ENCODE results near the gene BAZ1A. TPM values are rescaled to one million over a fixed set of nuclear protein-coding genes. Genes with fewer than 3 reads are reported as not detected.

Gene BAZ1A
- total RNA-seq, 6 experiments from 2014 or later, result 6.6 to 19.4 (median 14.3) TPM

DNA sequence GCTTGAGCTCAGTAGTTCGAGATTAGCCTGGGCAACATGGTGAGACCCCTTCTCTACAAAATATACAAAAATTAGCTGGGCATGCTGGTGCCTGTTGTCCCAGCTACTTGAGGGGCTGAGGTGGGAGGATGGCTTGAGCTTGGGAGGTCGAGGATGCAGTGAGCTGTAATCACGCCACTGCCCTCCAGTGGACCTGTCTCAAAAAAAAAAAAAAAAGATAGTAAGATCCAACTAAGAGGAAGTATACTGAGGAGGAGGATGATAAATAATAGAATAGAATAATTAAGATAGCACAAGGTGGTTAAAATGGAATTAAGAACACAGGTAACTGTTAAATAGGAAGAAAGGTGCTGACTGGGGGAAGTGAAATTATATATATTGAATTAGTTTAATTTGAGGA is 37.0 kb upstream of the BAZ1A start:
- DNase-seq (no peak), ATAC-seq (no peak)
- Histone ChIP-seq H3K4me1 (no peaks in the 10 kb centered on the region), H3K4me3 (no peak overlapping the region), H3K36me3 (no peaks in the 10 kb centered on the region), H3K27me3 (no peaks in the 10 kb centered on the region), H3K9me3 (no peaks in the 10 kb centered on the region), H3K27ac (no peak overlapping the region)
- 71% methylated on average over 3 of the region's 3 CpGs for WGBS (ENCODE audit: insufficient coverage, low coverage, low lambda C conversion rate, missing lambda C conversion rate)
- TF ChIP-seq, protein P1, sequence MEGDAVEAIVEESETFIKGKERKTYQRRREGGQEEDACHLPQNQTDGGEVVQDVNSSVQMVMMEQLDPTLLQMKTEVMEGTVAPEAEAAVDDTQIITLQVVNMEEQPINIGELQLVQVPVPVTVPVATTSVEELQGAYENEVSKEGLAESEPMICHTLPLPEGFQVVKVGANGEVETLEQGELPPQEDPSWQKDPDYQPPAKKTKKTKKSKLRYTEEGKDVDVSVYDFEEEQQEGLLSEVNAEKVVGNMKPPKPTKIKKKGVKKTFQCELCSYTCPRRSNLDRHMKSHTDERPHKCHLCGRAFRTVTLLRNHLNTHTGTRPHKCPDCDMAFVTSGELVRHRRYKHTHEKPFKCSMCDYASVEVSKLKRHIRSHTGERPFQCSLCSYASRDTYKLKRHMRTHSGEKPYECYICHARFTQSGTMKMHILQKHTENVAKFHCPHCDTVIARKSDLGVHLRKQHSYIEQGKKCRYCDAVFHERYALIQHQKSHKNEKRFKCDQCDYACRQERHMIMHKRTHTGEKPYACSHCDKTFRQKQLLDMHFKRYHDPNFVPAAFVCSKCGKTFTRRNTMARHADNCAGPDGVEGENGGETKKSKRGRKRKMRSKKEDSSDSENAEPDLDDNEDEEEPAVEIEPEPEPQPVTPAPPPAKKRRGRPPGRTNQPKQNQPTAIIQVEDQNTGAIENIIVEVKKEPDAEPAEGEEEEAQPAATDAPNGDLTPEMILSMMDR (IDR thresholded peaks at IDR 0.05), result no peak
- TF ChIP-seq POLR2A (IDR thresholded peaks at IDR 0.05), result no peak
- intact Hi-C loops (cut with DNase I), result no loop called here

DNA sequence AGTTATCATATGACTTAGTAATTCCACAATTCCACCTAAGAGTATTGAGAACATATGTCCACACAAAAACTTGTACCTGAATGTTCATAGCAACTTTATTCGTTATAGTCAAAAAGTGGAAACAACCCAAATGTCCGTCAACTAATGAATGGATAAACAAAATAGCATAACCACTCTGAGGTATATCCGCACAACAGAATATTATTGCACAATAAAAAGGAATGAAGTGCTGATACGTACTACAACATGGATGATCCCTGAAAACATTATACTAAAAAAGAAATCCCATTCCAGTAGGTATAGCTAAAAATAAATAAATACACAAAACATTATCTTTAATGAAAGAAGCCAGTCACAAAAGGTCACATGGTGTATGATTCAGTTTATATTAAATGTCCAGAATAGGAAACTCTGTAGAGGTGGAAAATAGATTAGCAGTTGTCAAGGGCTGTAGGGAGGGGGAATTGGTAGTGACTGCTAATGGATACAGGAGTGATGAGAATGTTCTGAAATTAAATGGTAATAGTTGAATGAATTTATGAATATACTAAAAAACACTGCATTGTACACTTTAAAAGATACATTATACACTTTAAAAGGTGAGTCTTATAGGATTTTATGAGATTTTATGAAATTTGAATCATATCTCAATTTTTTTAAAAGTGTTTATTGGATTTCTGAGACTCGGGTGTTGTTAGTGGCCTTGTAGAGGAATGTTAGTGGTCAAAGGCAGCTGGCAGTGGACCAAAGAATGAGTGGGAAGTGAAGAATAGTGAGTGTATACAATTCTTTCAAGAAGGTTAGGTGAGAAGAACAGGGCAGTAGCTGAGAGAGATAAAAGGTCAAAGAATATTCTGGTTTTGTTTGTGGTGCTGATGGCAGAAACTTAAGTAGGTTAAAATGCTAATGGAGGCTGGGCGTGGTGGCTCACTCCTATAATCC is 36.3 kb upstream of the BAZ1A start:
- Histone ChIP-seq H3K27me3 (no peaks in the 10 kb centered on the region), H3K27ac (no peak overlapping the region), H3K4me3 (no peak overlapping the region), H3K9me3 (no peaks in the 10 kb centered on the region), H3K4me1 (no peaks in the 10 kb centered on the region), H3K36me3 (no peaks in the 10 kb centered on the region)
- TF ChIP-seq, protein P1 (IDR thresholded peaks at IDR 0.05), result no peak
- TF ChIP-seq POLR2A (IDR thresholded peaks at IDR 0.05), result no peak
- 73% methylated on average over 6 of the region's 6 CpGs for WGBS (ENCODE audit: insufficient coverage, low coverage, low lambda C conversion rate, missing lambda C conversion rate)
- ATAC-seq, result no peak
- no peak for DNase-seq
- intact Hi-C loops (cut with DNase I), result no loop called here

- WGBS (ENCODE audit: insufficient coverage, low coverage, low lambda C conversion rate, missing lambda C conversion rate), result 70% methylated on average over 4 of the region's 4 CpGs
- DNase-seq (no peak), ATAC-seq (no peak)
- H3K4me1 ChIP-seq, result no peaks in the 10 kb centered on the region
- H3K27ac ChIP-seq, result no peak overlapping the region
- no peaks in the 10 kb centered on the region for H3K36me3 ChIP-seq
- no peaks in the 10 kb centered on the region for H3K9me3 ChIP-seq
- TF ChIP-seq, protein P1 (IDR thresholded peaks at IDR 0.05), result no peak
- no peak for TF ChIP-seq POLR2A (IDR thresholded peaks at IDR 0.05)
- intact Hi-C loops (cut with DNase I), result no loop called here
- no peaks in the 10 kb centered on the region for H3K27me3 ChIP-seq
- H3K4me3 ChIP-seq, result no peak overlapping the region
Observed at GRCh38 chr14:34906287-34906686, 31.1 kb upstream of the BAZ1A start.

- intact Hi-C loops (cut with DNase I), result no loop called here
- no peaks in the 10 kb centered on the region for H3K36me3 ChIP-seq
- TF ChIP-seq, protein P1 (IDR thresholded peaks at IDR 0.05), result no peak
- no peak for TF ChIP-seq POLR2A (IDR thresholded peaks at IDR 0.05)
- 60% methylated on average over 3 of the region's 3 CpGs for WGBS (ENCODE audit: insufficient coverage, low coverage, low lambda C conversion rate, missing lambda C conversion rate)
- ATAC-seq (no peak), DNase-seq (no peak)
- H3K4me3 ChIP-seq, result no peak overlapping the region
- no peaks in the 10 kb centered on the region for H3K4me1 ChIP-seq
- H3K9me3 ChIP-seq, result no peaks in the 10 kb centered on the region
- no peaks in the 10 kb centered on the region for H3K27me3 ChIP-seq
- H3K27ac ChIP-seq, result no peak overlapping the region
Observed at GRCh38 chr14:34895277-34895676, 20.1 kb upstream of the BAZ1A start.
